NCI-H1417 (cell line): ENCODE data around the gene ZDHHC7.
A peak's percentile ranks its signal among the peaks of the same experiment; 100 is the strongest.
"Not testable (repeated sequence)": the region's sequence is repeated elsewhere in the genome, so short reads cannot be mapped to it uniquely, and the experiment has no call there.

Source experiments
- DNase-seq, 3 experiments: peaks; one replicate each; lab custom pipeline; 2025; lab: John Stamatoyannopoulos, UW

The ZDHHC7 gene

DNA sequence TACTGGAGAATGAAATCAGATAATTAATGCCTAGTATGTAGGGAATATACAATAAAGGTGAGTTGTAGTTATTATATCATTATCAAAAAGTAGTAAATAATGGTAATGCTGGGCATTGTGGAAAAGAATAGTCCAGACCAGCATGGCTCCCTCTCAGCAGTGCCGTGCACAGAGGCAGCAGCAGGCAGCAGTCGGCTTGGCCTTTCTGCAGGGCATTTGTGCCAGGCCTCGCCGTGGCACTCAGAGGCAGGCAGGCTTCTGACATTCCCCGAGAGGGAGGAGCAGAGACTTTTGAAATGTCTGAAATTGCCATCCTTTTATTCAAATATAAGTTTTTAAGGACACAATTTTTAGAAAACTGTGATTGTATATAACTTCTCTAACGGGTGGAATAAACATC lies 31.3 kb upstream of the ZDHHC7 start:
- no peak for DNase-seq

DNA sequence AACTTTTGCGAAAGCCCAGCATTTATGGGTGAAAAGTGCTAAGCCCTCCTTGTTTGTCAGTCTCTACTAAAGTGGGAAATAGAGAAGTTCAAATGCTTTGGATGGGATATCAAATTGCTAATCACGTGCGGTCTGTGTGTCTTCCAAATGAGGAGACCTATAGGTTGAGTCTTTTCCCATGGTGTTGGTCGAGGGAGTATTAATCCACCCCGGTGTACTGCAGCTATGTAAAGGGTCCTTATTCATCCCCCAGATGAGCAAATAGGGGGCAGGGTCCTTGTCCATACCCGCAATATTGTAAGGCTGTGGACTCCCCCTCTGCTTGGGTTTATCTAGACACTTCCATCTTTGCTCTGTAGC lies 30.8 kb upstream of the ZDHHC7 start:
- peak in 1 of 3 experiments; percentile 49 for DNase-seq

DNA sequence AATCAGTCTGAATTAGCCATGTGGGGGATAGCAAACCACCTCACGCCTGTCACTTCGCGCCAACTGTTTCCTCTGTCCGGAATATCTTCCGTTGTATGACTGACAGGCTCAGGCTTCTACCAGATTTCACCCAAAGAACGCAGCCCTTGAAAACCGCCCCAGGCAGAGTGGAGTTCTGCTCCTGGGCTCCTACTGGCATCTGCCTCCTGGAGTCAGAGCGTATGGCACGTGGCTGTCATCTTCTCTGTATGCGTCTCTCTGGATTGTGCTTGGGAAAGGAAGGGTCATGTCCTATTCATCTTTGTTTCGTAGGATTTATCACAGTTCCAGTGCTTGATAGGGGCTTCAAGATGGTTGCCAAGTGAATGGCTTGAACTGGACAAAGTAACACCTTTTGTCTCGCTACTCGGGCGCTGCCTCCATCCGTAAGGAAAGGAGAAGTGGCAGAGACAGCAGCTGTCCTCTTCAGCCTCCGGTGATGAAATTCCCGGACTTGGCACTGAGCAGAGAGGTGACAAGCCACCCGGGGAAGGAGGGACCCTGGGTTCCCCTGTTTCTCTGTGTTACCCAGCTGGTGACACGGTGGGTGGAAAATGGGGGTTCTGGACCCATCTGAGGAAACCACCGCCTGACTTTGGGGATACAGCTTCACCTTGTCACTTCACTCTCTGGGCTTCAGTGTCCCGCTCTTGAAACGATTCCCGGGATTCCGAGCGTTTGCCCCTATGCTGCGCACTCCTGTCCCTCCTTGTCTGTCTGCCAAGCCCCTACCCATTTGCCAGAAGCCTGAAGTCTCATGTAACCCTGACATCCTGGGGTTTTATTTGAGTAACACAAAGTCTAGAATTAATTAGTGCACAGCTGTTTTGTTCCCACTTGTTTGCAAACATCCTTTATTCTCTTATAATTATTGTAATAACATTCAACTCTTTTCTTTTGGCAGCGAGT lies 30.2 kb upstream of the ZDHHC7 start:
- DNase-seq, result peak in 2 of 3 experiments; percentile 27 to 69

DNA sequence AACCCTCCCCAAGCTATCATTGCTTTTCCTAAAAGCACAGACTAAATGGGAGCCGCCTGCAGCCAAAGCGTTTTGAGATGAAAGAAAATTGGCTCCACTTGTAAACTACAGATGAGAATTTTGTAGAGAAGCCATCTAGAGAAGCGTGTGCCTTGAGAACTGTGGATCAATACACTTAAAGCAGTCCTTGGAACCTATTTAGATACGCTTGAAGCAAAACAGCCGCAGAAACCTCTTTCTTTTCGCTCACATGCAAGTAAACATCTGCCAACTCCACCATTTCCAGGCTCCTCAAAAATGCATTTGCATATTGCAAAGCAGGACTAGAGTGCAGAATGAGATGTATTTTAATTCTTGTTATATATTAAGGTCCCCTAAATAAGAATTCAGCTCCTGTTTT lies 29.4 kb upstream of the ZDHHC7 start:
- peak in 1 of 3 experiments; percentile 23 for DNase-seq

DNA sequence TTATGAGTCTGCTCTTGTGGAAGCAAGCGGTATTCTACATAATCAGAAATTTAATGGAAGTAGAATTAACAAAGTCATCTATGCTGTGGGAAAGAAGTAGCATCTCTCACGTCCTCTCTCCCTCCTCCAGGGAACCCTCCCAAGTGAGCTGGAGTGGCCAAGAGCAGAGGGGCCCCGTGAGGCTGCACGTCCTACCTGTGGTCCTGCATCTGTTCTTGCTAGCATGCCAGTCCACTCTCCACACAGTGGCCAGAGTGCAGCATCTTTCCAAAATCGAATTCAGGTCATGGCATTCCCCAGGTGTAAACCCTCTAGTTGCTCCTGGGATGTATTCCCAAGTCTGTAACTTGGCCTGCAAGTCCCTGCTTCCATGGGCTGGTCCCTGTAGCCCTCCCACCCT lies 26.4 kb upstream of the ZDHHC7 start:
- no peak for DNase-seq

DNA sequence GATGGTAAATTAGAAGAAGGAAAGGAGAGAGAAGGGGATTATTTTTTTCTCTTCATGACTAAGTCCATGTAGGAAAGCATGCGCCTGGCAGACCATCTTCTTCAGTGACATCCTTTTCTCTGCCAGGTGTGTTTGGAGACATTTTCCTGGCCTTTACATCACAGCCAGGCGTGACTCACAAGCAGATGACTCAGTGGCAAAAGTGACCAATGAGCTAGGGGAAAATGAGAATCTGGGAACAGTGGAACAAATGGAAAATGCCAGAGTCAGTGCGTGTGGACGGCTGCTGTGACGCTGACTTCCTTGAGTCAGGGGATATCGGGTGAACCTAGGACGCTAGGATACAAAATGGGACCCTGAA lies 25.7 kb upstream of the ZDHHC7 start:
- no peak for DNase-seq

DNA sequence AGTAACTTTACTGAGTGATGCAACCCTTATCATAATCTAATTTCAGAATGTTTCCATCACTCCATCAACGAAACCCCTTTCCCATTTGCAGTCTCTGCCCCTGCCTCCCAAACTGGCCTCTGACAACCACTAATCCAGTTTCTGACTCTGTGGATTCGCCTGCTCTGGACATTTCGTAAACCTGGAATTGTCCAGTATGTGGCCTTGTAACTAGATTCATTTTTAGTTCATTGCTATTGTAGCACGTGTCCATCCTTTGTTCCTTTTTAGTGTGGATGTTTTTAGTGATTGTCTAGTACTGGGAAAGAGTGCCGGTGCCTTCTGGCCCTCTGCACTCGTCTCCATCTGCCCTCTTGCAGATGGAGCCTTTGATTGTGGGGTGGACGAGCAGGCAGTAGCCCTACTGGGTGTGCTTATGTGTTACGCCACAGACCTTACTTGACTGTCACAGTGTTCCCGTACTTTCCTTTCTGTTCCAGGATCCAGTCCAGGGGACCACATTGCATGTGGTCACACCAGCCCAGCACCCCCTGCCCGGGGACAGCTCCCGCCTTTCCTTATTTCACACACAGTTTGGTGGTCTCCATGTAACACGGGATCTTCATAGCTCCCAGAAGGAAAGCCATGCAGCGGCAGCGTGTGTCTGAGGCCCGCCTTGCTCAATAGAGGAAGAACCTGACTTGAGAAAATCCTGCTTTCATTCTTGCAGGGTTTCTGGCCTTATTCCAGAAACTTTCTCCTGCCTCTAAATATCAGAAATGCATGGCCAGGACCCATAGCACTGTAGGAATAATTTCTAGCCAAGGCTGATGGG lies 25.1 kb upstream of the ZDHHC7 start:
- no peak for DNase-seq

DNA sequence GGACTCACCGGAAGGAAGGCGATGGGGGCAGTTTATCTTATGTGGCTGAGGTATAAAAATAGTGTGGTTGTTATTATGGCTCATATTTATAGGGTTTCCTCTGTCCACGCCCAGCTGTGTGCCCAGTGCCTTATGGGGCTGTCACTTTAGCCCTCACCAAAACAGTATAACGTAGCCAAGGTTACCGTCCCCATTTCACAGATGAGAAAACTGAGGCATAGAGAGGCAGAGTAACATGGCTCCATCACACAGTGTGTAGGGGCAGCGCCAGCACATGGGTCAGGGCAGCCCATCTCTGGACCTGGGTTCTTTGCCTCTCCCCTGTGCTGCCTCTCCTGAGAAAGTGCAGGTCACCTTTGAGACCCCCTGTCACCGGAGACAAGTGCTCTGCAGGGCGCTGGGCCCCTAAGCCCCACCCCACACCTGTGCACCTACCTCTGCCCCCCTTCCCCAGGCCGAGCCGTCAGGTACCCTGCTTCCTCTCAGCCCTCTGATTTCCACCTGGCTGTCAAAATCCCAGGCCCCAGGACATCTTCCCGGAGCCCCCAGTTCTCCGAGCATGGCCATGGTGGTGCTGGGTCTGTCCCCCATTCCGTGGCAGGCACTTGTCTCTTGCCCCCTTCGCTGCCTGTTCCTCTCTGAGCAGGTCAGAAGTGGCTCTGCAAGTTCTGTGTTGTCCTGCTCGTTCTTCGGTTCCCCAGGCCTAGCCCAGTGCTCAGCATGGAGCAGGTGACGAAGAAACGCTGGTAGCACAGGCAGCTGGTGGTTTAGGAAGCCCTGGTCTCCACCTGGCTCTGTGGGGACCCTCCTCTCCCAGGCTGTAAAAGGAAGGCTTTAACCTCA lies 23.5 kb upstream of the ZDHHC7 start:
- no peak for DNase-seq

DNA sequence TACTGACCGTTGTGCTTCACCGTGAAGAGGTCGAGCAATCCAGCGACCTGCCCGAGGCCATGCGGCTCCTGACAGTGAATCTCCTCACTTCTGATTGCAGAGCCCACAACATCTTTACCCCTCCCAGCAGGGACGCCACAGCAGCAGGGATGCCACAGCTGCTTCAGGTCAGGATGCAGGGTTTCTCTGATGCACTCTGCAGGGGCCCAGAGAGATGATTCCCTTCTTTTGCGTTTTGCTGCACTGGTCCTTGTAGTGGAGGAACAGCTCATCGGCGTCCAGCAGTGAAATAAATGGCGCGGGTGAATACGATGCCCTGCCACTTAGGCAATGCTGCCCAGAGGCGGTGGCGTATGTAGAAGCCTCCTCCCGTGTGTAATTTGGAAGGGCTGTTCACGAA lies 21.8 kb upstream of the ZDHHC7 start:
- DNase-seq, result peak in 2 of 3 experiments; percentile 68 to 88

DNA sequence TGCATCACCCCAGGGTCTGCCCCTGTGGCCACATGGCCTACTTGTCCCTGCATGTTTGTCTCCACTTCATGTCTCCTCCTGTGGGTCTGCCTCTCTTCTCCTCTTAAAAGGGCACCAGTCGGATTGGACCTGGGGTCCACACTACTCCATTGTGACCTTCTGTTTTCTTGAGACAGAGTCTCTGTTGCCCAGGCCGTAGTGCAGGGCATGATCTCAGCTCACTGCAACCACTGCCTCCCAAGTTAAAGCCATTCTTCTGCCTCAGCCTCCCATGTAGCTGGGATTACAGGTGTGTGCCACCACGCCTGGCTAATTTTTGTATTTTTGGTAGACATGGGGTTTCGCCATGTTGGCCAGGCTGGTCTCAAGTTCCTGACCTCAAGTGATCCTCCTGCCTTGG lies 20.9 kb upstream of the ZDHHC7 start:
- DNase-seq, result not testable (repeated sequence)

DNA sequence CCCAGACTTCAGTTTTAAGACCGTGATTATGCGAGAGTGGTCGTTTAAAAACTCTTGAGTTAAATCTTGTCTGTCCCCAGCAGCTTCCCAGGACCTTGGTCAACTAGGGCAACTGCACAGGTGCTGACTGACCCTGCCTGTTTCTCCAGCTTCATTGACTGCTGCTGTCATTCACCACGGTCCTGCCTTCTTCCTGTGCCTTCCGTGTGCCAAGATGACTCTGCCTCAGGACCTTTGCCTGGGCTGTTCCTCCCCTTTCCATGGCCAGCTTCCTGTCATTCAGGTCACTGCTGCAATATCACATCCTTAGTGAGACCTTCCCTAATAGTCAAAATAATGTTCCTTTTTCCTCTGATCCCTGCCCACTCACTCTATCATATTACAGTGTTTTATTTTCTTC lies 20.1 kb upstream of the ZDHHC7 start:
- no peak for DNase-seq

DNA sequence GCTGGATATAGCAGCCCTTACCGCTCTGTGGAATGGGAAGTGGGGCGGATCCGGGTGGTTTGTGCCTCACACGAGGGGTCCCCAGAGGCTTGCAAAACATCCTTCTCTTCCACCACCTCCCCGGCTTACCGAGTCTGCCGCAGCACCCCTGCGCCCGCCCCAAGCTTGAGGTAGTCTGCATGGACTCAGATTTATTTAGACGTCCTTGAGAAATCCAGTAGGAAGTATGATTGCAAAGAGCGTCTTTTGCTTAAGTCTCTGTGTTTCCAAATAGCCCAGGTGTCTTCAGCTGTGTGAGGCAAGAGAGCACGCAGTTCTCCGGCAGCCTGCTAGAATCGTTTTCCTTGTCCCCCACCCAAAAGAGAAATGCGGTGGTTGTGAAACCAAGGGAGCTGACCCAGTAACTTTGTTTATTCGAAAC lies 18.7 kb upstream of the ZDHHC7 start:
- DNase-seq, result no peak

DNA sequence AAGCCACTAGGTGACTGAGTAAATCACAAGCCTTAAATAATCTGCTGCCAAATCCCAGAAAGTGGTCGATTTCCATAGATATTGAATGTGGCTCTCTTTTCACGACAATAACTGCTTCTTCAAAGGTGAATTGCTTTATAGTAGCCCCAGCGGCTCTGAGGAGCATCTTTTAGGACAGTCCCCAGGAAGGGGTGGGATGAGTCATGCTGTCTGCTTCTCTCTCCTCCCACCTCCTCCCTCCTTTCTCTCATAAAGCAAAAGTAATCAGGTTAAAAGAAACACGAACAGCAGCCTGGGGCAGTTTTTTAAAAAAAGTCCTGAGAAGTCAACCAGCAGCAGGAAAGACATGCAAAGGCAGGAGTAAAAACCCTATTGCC lies 18.1 kb upstream of the ZDHHC7 start:
- no peak for DNase-seq

DNA sequence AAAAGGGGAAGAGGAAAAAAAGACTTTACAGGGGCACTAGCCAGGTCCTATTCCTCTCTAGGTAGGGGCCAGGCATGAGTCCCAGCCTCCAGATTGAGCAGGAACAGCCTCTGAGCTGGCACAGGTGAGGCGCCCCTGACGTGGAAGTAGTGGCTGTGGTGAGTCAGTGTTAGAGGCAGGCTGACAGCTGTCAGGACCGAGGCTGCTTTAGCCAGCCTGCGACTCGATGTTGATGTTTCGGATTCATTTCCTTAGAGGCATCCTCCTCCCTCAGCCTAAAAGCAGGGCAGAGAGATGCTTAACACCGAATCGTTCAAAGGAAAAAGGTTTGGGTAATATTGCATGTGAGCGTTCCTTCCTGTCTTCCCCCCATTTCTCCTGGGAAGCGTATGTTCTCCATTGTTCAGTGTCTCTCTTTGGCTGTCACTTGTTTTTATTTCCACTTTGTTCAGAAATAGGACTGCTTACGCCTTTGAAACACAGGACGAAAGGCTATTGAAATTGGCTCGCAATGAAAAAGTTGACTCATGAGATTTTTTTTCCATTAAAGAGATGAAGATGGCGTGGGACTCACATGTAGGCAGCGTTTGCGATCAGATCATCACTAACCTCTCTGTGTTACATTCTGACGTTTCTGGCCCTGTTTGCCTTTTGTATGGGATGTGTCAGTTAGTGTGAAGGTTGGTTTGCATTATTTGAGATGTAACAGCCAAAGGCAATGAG lies 17.5 kb upstream of the ZDHHC7 start:
- no peak for DNase-seq

DNA sequence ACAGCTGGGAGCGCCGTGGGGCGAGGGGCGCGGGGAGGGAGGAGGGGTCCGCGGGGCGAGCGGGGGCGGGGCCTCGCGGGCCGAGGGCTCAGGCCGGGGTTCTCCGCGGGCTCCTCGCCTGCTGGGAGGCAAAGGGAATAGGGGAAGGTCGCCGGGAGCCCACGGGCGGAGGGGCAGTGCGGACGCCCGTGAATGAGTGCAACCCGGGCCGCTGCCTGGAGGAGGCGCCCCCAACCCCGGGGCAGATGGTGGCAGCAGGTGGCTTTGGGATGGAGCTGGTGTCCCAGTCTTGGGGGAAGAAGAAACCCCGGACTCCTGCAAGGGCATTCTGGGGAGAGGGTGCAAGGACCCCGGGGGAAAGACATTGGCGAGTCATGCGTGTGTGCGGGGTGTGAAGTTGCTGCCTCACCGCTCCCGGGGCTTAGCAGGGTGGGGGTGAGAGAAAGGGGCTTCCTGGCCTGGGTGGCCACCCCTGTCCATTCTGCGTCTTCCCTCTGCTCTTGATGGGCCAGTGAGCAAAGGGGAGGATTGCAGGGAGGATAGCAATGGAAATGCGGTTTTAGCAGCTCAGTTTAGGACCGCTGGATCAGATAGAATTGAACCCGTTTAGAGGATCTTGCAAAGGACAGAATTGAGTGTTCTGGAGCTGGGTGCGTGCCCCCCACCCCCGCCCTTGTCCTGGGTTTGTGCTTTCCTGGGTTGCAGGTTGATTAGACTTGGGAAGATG lies 16.8 kb upstream of the ZDHHC7 start:
- DNase-seq, result peak in 1 of 3 experiments; percentile 50

DNA sequence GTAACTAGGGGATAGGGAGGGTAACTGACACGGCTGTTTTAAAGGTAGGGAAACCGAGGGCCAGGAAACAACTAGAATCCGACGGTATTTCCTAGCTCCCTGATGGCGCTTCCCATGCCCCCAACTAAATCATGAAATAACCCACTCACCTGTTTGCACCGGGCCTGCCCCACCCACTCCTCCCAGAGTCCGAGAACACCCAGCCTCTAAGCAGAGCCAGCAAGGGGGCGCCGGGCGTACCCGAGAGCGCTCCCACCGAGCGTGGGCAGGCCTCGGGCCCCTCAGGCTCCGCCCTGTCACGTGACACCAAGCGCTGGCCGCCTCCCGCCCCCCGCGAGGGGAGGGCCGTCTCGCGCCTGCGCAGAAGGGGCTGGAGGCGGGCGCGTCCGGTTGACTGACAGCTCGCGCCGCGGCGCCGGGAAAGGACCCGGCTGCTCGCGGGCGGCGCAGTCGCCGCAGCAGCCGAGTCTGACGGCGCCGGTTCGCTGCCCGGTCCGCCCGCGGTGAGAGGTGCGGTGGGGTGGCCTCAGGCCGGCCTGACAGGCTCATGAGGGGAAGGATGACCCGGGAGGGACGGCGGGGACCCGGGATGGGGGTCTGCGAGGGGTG lies 16.1 kb upstream of the ZDHHC7 start, which contains the start of gene KIAA0513:
Gene KIAA0513, plus strand, starts transcription at position 447 of the 609 bp plus-strand sequence. CDS start 39,277 bp downstream, outside the sequence.
- peak; percentile 87 to 94 (median 94) for DNase-seq

DNA sequence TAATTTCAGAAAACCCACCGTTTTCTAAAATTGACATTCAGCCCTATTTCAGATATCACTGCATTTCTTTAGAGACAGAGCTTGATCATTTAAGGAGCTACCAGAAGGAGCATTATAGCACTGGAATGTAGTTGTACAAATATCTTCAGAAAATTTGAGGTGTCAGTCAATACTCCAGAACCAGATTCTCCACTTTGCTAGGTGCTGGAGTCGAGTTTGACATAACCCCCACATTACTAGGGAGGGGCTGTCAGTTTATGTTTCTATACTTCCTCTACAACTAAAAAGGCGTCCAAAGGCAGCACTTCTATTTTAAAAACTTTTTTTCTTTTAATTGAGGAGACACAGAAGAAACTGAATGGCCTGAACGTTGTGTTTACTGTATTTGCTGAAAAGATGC lies 15.4 kb upstream of the ZDHHC7 start:
- DNase-seq, result no peak

DNA sequence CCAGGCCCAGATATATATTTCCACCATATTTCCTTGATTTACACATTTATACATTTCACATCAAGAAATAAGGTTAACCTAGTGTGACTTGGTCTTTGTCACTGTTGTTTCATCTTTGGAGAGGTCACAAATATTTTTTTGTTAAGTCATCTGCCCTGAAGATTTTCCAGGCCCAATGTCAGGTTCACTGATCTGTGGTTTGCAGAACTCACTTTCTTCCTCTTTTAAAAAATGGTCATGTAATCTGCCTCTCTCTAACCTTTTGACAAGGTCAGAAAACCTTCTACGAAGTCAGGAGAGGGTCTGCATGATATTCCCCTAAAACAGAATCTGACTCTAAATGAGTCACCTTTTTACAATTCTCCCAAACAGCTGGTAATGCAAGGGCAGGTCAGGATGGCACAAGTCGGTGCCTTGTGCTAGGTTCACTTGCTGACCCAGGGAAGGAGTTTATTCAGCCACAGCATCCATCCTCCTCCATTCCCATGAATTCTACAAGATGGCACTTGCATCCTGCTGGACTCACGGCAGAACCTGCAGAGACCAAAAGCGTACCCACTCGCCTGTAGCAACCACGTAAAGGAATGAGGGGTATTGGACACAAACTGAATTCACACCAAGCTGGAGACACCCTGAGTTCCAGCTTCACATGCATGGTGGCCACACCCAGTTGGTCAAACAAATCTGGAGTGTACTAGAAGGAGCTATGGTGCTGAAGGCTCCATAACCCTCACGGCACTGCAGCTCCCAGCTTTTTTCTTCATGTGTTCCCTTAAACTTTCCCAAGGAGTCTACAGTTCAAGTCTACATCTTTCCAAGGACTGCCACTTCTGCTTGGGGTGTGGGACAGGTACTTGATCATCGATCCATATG lies 14.7 kb upstream of the ZDHHC7 start:
- DNase-seq, result no peak

DNA sequence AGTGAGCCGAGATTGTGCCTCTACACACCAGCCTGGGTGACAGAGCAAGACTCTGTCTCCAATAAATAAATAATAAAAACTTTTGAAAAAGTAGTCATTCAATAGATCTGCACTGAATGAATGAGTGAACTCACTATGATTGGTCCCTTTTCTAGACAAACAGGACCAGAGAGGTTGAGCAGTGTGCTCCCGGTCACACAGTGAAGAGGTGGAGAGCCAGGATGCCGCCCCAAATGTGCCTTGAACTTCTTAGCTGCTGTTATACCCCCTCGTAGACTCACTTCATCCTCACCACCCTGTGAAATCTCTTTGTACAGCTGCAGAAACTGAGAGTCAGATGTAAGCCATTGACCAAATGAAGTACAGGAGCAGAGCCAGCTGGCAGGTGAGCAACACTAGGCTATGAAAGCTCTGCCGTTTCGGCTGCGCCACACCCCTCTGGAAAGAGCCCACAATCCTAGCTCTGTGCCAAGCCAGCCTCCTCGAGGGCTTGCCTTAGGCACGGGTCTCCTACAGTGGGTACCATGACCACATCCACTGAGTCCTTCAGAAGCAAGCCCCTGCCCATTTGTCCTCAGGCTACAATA lies 8.4 kb upstream of the ZDHHC7 start:
- DNase-seq, result no peak
